Activated CD8-positive, alpha-beta memory T cell treated with anti-CD3 and anti-CD28 coated beads, Interleukin-2, amount 50 U/mL, for 4 hours (primary cell): ENCODE measurements around the gene CUX1.

ENCODE experiments used
- DNase-seq: peaks from one replicate; pipeline ENCODE4 v3.0.0-alpha.2; 2020

The CUX1 gene

GRCh38 chr7:102085218-102085772, 267.9 kb downstream of the CUX1 start:
- no peak for DNase-seq

GRCh38 chr7:102089175-102090098, 272.0 kb downstream of the CUX1 start:
- DNase-seq = no peak

- DNase-seq = no peak
These were observed 276.3 kb downstream of the CUX1 start for GRCh38 chr7:102093599-102094315.

- no peak for DNase-seq
These were observed 276.9 kb downstream of the CUX1 start for GRCh38 chr7:102094316-102094650.

- no peak for DNase-seq
These were observed 278.0 kb downstream of the CUX1 start for GRCh38 chr7:102095321-102096011.

- DNase-seq = no peak
These were observed 278.5 kb downstream of the CUX1 start for GRCh38 chr7:102096012-102096332.

GRCh38 chr7:102096706-102097427, 279.4 kb downstream of the CUX1 start:
- no peak for DNase-seq

- DNase-seq = no peak
These were observed 280.3 kb downstream of the CUX1 start for GRCh38 chr7:102097601-102098161.

- no peak for DNase-seq
These were observed 281.6 kb downstream of the CUX1 start for GRCh38 chr7:102098986-102099385.

- no peak for DNase-seq
These were observed 282.0 kb downstream of the CUX1 start for GRCh38 chr7:102099474-102099873.

GRCh38 chr7:102101111-102101551, 283.7 kb downstream of the CUX1 start:
- DNase-seq = no peak

- DNase-seq = no peak
These were observed 284.5 kb downstream of the CUX1 start for GRCh38 chr7:102101926-102102325.

GRCh38 chr7:102103027-102103372, 285.6 kb downstream of the CUX1 start:
- no peak for DNase-seq

GRCh38 chr7:102104245-102104644, 286.8 kb downstream of the CUX1 start:
- DNase-seq = no peak

- DNase-seq = no peak
These were observed 289.2 kb downstream of the CUX1 start for GRCh38 chr7:102106625-102107024.

GRCh38 chr7:102107474-102108104, 290.2 kb downstream of the CUX1 start:
- no peak for DNase-seq

- no peak for DNase-seq
These were observed 293.9 kb downstream of the CUX1 start for GRCh38 chr7:102111061-102112041.

- DNase-seq = no peak
These were observed 297.8 kb downstream of the CUX1 start for GRCh38 chr7:102115181-102115580.

GRCh38 chr7:102115931-102116330, 298.5 kb downstream of the CUX1 start:
- DNase-seq = no peak

GRCh38 chr7:102117743-102118142, 300.3 kb downstream of the CUX1 start:
- no peak for DNase-seq

GRCh38 chr7:102119213-102119651, 301.8 kb downstream of the CUX1 start:
- DNase-seq = no peak
